Bronchial epithelial cell (primary cell): ENCODE data around the gene TSPEAR. TPM values are rescaled to one million over a fixed set of nuclear protein-coding genes. Genes with fewer than 3 reads are reported as not detected.
A peak's percentile ranks its signal among the peaks of the same experiment; 100 is the strongest.

Source experiments
- DNase-seq: peaks from one replicate; pipeline ENCODE4 v3.0.0-alpha.2; 2010; ENCODE audit warnings: low read depth
- FAIRE-seq: peaks from 2 replicates; lab custom pipeline; 2011; peaks lifted over from hg19 to GRCh38; lab: Jason Lieb, UNC
- H3K27me3 ChIP-seq: 2 replicates; pipeline ENCODE4 v1.5.1; 2011; ENCODE audit warnings: low read length; ENCODE audit not compliant: control insufficient read depth, insufficient read depth
- H3K36me3 ChIP-seq: 2 replicates; pipeline ENCODE4 v1.5.1; 2011; ENCODE audit warnings: low read length; ENCODE audit not compliant: control insufficient read depth, insufficient read depth
- H3K4me3 ChIP-seq: 2 replicates; pipeline ENCODE4 v1.5.1; 2011; ENCODE audit warnings: mild to moderate bottlenecking, low read depth, low read length, control low read depth
- total RNA-seq: library from RNA; depleted of rRNA; stranded (reverse); fragments of >200 nt; gene quantifications from 2 replicates; pipeline ENCODE4 v1.2.1, GENCODE V29; 2014
- TF ChIP-seq, protein P1 (sequence below): IDR thresholded peaks from 2 replicates; pipeline ENCODE4 v1.5.1; 2011; ENCODE audit warnings: mild to moderate bottlenecking, moderate library complexity, low read length, control low read depth, inconsistent platforms; ENCODE audit not compliant: insufficient read depth, severe bottlenecking

Gene TSPEAR
- total RNA-seq, 1 donor from 2014 or later: not detected

DNA sequence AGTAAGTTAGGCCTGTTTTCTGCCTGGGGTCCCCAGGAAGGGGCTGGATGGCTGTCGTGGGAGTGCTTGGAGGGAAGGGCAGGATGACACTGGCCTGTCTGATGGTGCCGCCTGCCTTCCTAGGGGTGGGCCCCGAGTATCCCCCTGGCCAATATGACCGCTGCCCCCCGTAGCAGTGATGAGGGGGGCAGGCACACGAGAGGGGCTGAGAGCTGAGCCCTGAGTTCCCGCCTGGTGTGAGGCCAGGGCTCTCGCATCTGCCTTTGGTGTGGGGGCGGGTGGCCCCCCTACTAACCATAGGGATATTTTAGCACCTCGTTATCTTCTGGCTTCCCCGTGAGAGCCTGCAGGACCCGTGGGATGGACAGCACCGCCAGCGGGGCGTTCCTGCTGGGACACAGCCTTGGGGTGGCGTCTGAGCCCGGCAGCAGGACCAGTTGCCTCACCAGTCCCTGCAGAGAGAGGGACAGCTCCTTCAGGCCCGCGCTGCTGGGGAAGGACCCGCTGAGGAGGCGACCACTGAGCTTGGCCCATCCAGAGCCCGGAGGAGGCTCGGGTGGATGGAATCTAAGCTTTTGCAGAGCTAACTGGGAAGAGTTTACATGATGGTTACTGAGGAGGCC lies 181.8 kb downstream of the TSPEAR start:
- H3K4me3 ChIP-seq: no peak overlapping the region
- TF ChIP-seq, protein P1, sequence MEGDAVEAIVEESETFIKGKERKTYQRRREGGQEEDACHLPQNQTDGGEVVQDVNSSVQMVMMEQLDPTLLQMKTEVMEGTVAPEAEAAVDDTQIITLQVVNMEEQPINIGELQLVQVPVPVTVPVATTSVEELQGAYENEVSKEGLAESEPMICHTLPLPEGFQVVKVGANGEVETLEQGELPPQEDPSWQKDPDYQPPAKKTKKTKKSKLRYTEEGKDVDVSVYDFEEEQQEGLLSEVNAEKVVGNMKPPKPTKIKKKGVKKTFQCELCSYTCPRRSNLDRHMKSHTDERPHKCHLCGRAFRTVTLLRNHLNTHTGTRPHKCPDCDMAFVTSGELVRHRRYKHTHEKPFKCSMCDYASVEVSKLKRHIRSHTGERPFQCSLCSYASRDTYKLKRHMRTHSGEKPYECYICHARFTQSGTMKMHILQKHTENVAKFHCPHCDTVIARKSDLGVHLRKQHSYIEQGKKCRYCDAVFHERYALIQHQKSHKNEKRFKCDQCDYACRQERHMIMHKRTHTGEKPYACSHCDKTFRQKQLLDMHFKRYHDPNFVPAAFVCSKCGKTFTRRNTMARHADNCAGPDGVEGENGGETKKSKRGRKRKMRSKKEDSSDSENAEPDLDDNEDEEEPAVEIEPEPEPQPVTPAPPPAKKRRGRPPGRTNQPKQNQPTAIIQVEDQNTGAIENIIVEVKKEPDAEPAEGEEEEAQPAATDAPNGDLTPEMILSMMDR: no peak

DNA sequence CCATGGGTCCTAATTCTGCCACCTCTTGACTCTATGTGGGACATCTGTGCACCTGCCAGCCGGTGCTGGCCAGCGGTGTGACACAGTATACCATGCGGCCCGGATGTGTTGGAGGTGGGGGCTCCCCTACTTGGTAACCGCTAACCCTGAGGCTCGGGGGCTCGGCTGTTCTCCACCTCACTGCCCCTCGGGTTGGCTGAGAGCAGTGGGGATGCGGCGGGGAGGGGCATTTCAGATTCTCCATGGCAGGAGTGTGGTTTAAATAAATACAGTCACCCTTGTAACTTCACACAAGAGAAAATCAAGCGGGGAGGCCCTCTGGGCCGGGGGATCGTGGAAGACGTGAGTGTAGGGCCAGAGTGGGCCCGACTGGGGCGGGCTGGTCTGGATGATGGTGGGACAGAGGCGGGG lies 182.4 kb downstream of the TSPEAR start:
- DNase-seq (no peak), FAIRE-seq (no peak)
- Histone ChIP-seq H3K27me3 (no peaks in the 10 kb centered on the region), H3K36me3 (no peaks in the 10 kb centered on the region), H3K4me3 (no peak overlapping the region)
- TF ChIP-seq, protein P1: no peak

More for the DNA sequence above, 181.8 kb downstream of the TSPEAR start:
- Histone ChIP-seq H3K27me3 (no peaks in the 10 kb centered on the region), H3K36me3 (no peaks in the 10 kb centered on the region)
- no peak for FAIRE-seq
- no peak for DNase-seq

DNA sequence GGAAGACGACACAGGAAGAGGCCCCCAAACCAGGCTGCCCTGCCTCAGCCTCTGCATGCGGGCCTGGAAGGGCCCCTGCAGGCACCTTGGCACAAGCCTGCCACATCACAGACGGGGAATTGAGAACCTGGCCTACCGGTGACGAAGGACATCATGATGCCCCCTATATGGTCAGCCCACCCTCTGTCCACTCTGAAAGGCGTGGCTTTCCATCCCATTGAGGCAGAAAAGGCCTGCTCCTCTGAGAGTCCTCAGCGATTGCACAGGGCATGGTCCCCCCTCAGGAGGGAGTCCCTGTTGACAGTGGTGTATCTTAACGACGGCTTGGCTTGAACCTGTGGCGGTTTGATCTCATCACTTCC lies 182.8 kb downstream of the TSPEAR start:
- no peaks in the 10 kb centered on the region for H3K27me3 ChIP-seq
- FAIRE-seq (no peak), DNase-seq (no peak)
- no peaks in the 10 kb centered on the region for H3K36me3 ChIP-seq
- no peak overlapping the region for H3K4me3 ChIP-seq
- TF ChIP-seq, protein P1: no peak

DNA sequence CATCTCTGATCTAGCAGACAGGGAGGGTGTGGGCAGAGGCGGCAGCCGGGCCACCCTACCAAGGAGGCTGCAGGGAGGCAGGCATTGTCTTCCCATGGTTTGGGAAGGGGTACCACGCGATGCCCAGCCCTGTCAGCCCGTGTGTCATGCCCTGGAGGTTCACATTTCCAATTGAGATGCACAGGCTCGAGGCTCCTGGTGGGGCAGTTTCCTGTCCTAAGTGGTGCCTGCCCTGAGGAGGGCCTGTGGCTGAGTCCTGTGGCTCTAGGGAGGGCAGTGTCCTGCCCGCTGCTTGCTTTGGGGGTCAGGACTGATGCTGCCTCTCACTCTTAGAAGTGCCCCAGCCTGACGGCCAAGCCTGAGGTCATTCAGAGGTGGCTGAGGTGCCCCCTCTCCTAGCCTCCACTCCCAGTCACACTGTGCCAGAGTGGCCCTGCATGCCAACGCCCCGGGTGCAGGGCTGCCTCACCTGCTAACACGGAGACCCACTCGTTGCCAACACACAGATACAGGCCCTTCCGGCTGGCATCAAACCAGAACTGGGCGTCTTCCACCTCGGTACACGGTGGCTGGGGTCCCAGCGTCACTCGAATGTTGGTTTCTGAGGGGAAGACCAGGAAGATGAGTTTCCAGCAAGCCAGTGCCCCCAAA lies 183.3 kb downstream of the TSPEAR start:
- DNase-seq (no peak), FAIRE-seq (peak; percentile 28)
- Histone ChIP-seq H3K36me3 (no peaks in the 10 kb centered on the region), H3K4me3 (no peak overlapping the region), H3K27me3 (no peaks in the 10 kb centered on the region)
- TF ChIP-seq, protein P1: no peak

DNA sequence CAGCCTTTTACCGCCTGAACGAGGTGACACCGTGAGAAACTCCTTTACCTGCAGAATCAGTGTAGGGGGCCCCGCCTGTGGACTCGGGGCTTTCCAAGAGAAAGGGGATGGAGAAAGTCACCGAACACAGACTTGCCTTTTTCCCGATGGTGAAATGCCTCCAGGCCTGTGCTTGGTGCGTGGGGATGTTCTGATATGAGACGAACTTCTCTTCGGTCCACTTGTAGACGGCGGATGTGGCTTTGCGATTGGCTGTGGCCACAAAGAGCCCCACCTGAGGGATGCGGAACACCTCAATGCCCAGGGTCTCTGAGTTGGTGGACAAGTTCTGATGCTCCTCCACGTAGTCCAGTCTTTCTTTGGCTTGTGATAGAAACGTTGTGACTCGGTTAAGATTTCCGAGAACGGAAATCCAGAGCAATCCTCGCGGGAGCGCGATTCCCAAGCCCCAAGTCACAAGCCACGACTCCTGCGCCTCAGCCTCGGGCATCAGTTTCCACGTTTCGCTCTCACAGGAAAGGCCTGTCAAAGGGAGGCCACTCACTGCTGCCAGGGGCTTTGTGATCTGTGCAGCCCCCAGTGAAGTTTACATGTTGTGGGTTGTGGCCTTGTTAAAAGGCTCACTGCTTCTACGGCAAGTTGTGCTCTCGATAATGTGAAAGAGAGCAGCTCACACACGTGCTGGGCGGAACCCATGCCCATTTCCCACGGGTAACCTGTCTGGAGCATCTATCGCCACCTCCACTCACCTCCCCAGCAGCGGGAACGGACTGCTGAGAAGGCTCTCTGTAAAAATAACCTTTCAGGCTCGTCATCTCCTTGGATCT lies 184.0 kb downstream of the TSPEAR start:
- Histone ChIP-seq H3K36me3 (no peaks in the 10 kb centered on the region), H3K27me3 (no peaks in the 10 kb centered on the region), H3K4me3 (no peak overlapping the region)
- TF ChIP-seq, protein P1: no peak
- no peak for DNase-seq
- FAIRE-seq: peak; percentile 13
